K562 (cell line): ENCODE measurements around the gene MRPS6. TPM values are rescaled to one million over a fixed set of nuclear protein-coding genes. Genes with fewer than 3 reads are reported as not detected.

Experiments
- ATAC-seq: fragments of 200-7000 bp; cut with Tn5 transposase; 3 replicates; pipeline ENCODE4 v1.9.1; 2020; ENCODE audit warnings: moderate library complexity
- BruUV-seq: library from RNA; stranded (reverse); fragments of 400-500 nt; replicated peaks from 2 replicates; lab custom pipeline; 2021; lab: Mats Ljungman, UMichigan
- CTCF ChIA-PET: fragments of 300-600 bp; formaldehyde crosslinking; extraction: SDS; loops from one replicate; lab custom pipeline; 2021; ENCODE audit warnings: low intra/inter-chr PET ratio; lab: Yijun Ruan, JAX
- POLR2A ChIA-PET: fragments of 300-600, 350-650 bp; sonication (Branson Sonifier 250); formaldehyde crosslinking; extraction: SDS; loops from one replicate; lab custom pipeline; 2021; ENCODE audit warnings: antibody characterized with exemption, inconsistent platforms; lab: Yijun Ruan, JAX
- DNase-seq, 4 experiments: peaks; one replicate each; pipeline versions ENCODE4 v3.0.0 to v3.0.0-alpha.2; 2011 to 2018; ENCODE audit warnings: low spot score in 3 of 4, mixed read lengths in 3 of 4; ENCODE audit errors: extremely low read depth in 1 of 4
- FAIRE-seq: peaks from 2 replicates; lab custom pipeline; 2011; peaks lifted over from hg19 to GRCh38; lab: Jason Lieb, UNC
- H2AFZ ChIP-seq: 2 replicates; pipeline ENCODE4 v1.6.0; 2011; ENCODE audit warnings: low read depth, low read length, control low read depth, inconsistent platforms
- H3K27ac ChIP-seq: fragments of 200-600 bp; 3 replicates; pipeline ENCODE4 v1.8.0; 2011; ENCODE audit warnings: low read depth, mild to moderate bottlenecking, control low read depth, inconsistent platforms, low read length, moderate library complexity, mixed read lengths; ENCODE audit errors: extremely low read depth
- H3K27me3 ChIP-seq, 2 experiments: fragments of 300-600 bp in 1 of 2; 2 replicates in 1 of 2; 3 replicates in 1 of 2; pipeline versions ENCODE4 v1.6.0 to v1.8.0; 2011; ENCODE audit warnings: inconsistent platforms in 2 of 2, low read length in 2 of 2, mild to moderate bottlenecking in 1 of 2, mixed read lengths in 1 of 2, moderate library complexity in 1 of 2; ENCODE audit not compliant: control insufficient read depth in 2 of 2, insufficient read depth in 2 of 2
- H3K36me3 ChIP-seq: fragments of 300-600 bp; 3 replicates; pipeline ENCODE4 v1.8.0; 2011; ENCODE audit warnings: mild to moderate bottlenecking, low read length, inconsistent platforms; ENCODE audit not compliant: control insufficient read depth, insufficient read depth
- H3K4me1 ChIP-seq, 2 experiments: fragments of 200-600 bp in 1 of 2; replicated peaks in 1 of 2; 2 replicates in 1 of 2; 3 replicates in 1 of 2; pipeline versions ENCODE4 v1.5.1 to v1.8.0; 2011; ENCODE audit warnings: inconsistent platforms in 2 of 2, low read length in 2 of 2, mild to moderate bottlenecking in 1 of 2, mixed read lengths in 1 of 2, moderate library complexity in 1 of 2; ENCODE audit not compliant: control insufficient read depth in 2 of 2, insufficient read depth in 2 of 2
- H3K4me2 ChIP-seq: 2 replicates; pipeline ENCODE4 v1.6.1; 2011; ENCODE audit warnings: low read length, control low read depth, inconsistent platforms, mixed read lengths; ENCODE audit not compliant: insufficient read depth
- H3K4me3 ChIP-seq: fragments of 200-600 bp; sonication (generic), shearing (Covaris generic); 2 replicates; pipeline ENCODE4 v1.5.1; 2016; ENCODE audit warnings: control low read depth, inconsistent platforms
- H3K79me2 ChIP-seq: fragments of 200-600 bp; 3 replicates; pipeline ENCODE4 v1.8.0; 2011; ENCODE audit warnings: low read length, inconsistent platforms; ENCODE audit not compliant: control insufficient read depth, insufficient read depth
- H3K9ac ChIP-seq, 2 experiments: 2 replicates each; pipeline versions ENCODE4 v1.6.0 to v1.6.1; 2011; ENCODE audit warnings: low read depth in 2 of 2, low read length in 2 of 2, control low read depth in 1 of 2, inconsistent platforms in 1 of 2, mild to moderate bottlenecking in 1 of 2, mixed read lengths in 1 of 2; ENCODE audit not compliant: insufficient read depth in 1 of 2
- H3K9me1 ChIP-seq: one replicate; pipeline ENCODE4 v1.6.0; 2011; ENCODE audit warnings: inconsistent platforms, mild to moderate bottlenecking, low read length, moderate library complexity; ENCODE audit not compliant: control insufficient read depth, insufficient read depth
- H3K9me3 ChIP-seq: replicated peaks from 2 replicates; pipeline ENCODE4 v1.5.1; 2011; ENCODE audit warnings: low read depth, low read length, inconsistent platforms; ENCODE audit not compliant: control insufficient read depth, insufficient read depth
- H4K20me1 ChIP-seq: replicated peaks from 2 replicates; pipeline ENCODE4 v1.6.1; 2011; ENCODE audit warnings: low read length, inconsistent platforms, mixed read lengths; ENCODE audit not compliant: control insufficient read depth, insufficient read depth
- BACH1 ChIP-seq: fragments of 200-800 bp; sonication (Bioruptor generic); IDR thresholded peaks from 2 replicates; pipeline ENCODE4 v1.6.1; 2016; ENCODE audit warnings: missing genetic modification characterization, missing compliant biosample characterization
- HIVEP1 ChIP-seq: fragments of 250-450 bp; sonication (Bioruptor Pico); IDR thresholded peaks from 2 replicates; pipeline ENCODE4 v1.4.0; 2020; ENCODE audit warnings: mild to moderate bottlenecking
- HNRNPUL1 ChIP-seq: fragments of 200-400 bp; formaldehyde crosslinking; IDR thresholded peaks from 2 replicates; pipeline ENCODE4 v1.6.1; 2017; ENCODE audit warnings: low read length
- IRF2 ChIP-seq: sonication (generic); formaldehyde crosslinking; IDR thresholded peaks from 2 replicates; pipeline ENCODE4 v1.8.1; 2022; ENCODE audit warnings: mild to moderate bottlenecking, missing genetic modification reagents
- LEF1 ChIP-seq: fragments of 450-650 bp; IDR thresholded peaks from 2 replicates; pipeline ENCODE4 v1.6.1; 2016; ENCODE audit warnings: mild to moderate bottlenecking
- MECOM ChIP-seq: fragments of 250-450 bp; sonication (Bioruptor Pico); IDR thresholded peaks from 2 replicates; pipeline ENCODE4 v1.8.0; 2022; ENCODE audit warnings: inconsistent platforms
- MTA3 ChIP-seq: fragments of 450-650 bp; formaldehyde crosslinking; IDR thresholded peaks from 2 replicates; pipeline ENCODE4 v1.6.1; 2017; ENCODE audit warnings: mild to moderate bottlenecking, borderline replicate concordance
- NFIX ChIP-seq: fragments of 250-450 bp; sonication (Bioruptor Pico); IDR thresholded peaks from 2 replicates; pipeline ENCODE4 v1.4.0; 2020; ENCODE audit warnings: low read depth, mild to moderate bottlenecking, moderate library complexity
- SLC30A9 ChIP-seq: fragments of 250-450 bp; sonication (Bioruptor Pico); IDR thresholded peaks from 2 replicates; pipeline ENCODE4 v1.8.0; 2022; ENCODE audit warnings: mild to moderate bottlenecking, moderate library complexity
- SMAD1 ChIP-seq: fragments of 150-350 bp; IDR thresholded peaks from 2 replicates; pipeline ENCODE4 v1.6.1; 2014; ENCODE audit warnings: low read length, low read depth; ENCODE audit not compliant: partially characterized antibody
- XRCC5 ChIP-seq: fragments of 200-400 bp; formaldehyde crosslinking; IDR thresholded peaks from 2 replicates; pipeline ENCODE4 v1.6.1; 2017; ENCODE audit warnings: low read depth, mild to moderate bottlenecking, low read length
- ZKSCAN3 ChIP-seq: fragments of 250-450 bp; sonication (Bioruptor Pico); IDR thresholded peaks from 2 replicates; pipeline ENCODE4 v1.4.0; 2020
- ZNF75A ChIP-seq: fragments of 450-650 bp; formaldehyde crosslinking; IDR thresholded peaks from 2 replicates; pipeline ENCODE4 v1.4.0; 2020; ENCODE audit warnings: mild to moderate bottlenecking
- WGBS: fragments of 100-300 bp; shearing (Covaris generic); methylation state at CpG from one replicate; pipeline ENCODE4 v1.1.6; 2016; ENCODE audit warnings: low coverage, mixed read lengths; ENCODE audit not compliant: insufficient coverage; ENCODE audit errors: missing lambda C conversion rate; 5-methylcytosine and 5-hydroxymethylcytosine counted together
- in situ Hi-C: fragments of 300-500 bp; cut with MboI; formaldehyde crosslinking; loops from 4 replicates; pipeline ENCODE4 v1.15.0; 2018; ENCODE audit warnings: inconsistent platforms, mixed read lengths
- intact Hi-C: fragments of 100-400 bp; cut with micrococcal nuclease; formaldehyde crosslinking; loops from 2 replicates; pipeline ENCODE4 v1.14.2; 2022
- polyA plus RNA-seq, 8 experiments: library from polyadenylated mRNA; depleted of rRNA in 4 of 8; stranded (reverse) in 5 of 8; unstranded in 3 of 8; fragments of >200 nt; fragmentation: Nextera tagmentation in 2 of 8; fragmentation: Illumina TruSeq in 1 of 8; extraction: Ambion mirVana in 2 of 8; extraction: Trizol in 1 of 8; gene quantifications; 2 replicates each; pipeline versions ENCODE4 v1.2.1 to v1.2.3, GENCODE V29; 2011 to 2014; ENCODE audit warnings: inconsistent platforms in 1 of 8, missing spikeins in 1 of 8
- total RNA-seq, 7 experiments: library from RNA; depleted of rRNA in 6 of 7; stranded (reverse); fragments of >200 nt in 6 of 7; fragmentation: Illumina TruSeq in 2 of 7; extraction: Trizol in 2 of 7; gene quantifications; 2 replicates each; pipeline versions ENCODE4 v1.2.1 to v1.2.3, GENCODE V29; 2011 to 2021; ENCODE audit warnings: low replicate concordance in 1 of 7
- TF ChIP-seq, protein P1 (sequence below), 2 experiments: fragments of 450-650 bp in 1 of 2; sonication (generic) in 1 of 2; formaldehyde crosslinking; conservative IDR thresholded peaks; 2 replicates each; pipeline versions ENCODE4 v1.4.0 to v1.8.1; 2020 to 2022; ENCODE audit warnings: mild to moderate bottlenecking in 1 of 2, missing genetic modification reagents in 1 of 2
- TF ChIP-seq, protein P2 (sequence below): fragments of 450-650 bp; IDR thresholded peaks from 2 replicates; pipeline ENCODE4 v1.6.1; 2017; ENCODE audit warnings: antibody characterized with exemption, mild to moderate bottlenecking
- TF ChIP-seq, protein P3 (sequence below): IDR thresholded peaks from 2 replicates; pipeline ENCODE4 v1.6.1; 2014; ENCODE audit warnings: antibody characterized with exemption

MRPS6 gene
- total and polyA plus RNA-seq, 9 of the 15 experiments (the other 6 are each of a cell fraction or from before 2014, with no cell fraction given) = 26.1 to 72.0 (median 39.3) TPM

DNA sequence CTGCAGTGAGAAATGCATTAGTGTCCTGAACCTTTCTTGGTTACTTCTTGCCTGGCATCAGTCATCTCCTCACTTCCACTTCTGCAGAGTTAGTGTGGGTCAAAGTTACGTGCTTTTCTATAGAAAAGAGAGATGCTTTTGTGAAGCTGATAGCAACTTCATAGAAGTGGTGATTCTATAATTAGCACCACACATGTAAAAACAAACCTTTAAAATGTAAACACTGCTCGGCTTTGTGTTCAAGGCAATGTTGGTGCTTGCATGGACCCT lies 57.3 kb downstream of the MRPS6 start:
- H3K27ac ChIP-seq = no peak overlapping the region
- no peak for DNase-seq
- no peaks in the 10 kb centered on the region for H3K9me3 ChIP-seq
- H3K9ac ChIP-seq = no peak overlapping the region
- H3K4me3 ChIP-seq = no peak overlapping the region
- peaks cover 3 to 17% of the 10 kb centered on the region in 2 experiments; a peak in 3 of 5 replicates for H3K4me1 ChIP-seq
- H3K36me3 ChIP-seq = peaks cover 39% of the 10 kb centered on the region
- peaks cover 3% of the 10 kb centered on the region for H3K9me1 ChIP-seq
- H2AFZ ChIP-seq = no peak overlapping the region
- WGBS = 76% methylated on average over 2 of the region's 2 CpGs
- CTCF ChIA-PET = no interaction called here
- ATAC-seq = no peak
- POLR2A ChIA-PET = interaction anchor here (1.7 kb wide), 1 partner anchor 24 kb away, joined by 5 read pairs; no protein-coding TSS in a partner anchor
- FAIRE-seq = no peak
- H4K20me1 ChIP-seq = no peaks in the 10 kb centered on the region
- BruUV-seq = no TSS peak
- intact Hi-C loops (no loop called here), in situ Hi-C loops (no loop called here)
- H3K79me2 ChIP-seq = peaks cover 44% of the 10 kb centered on the region
- no peaks in the 10 kb centered on the region for H3K27me3 ChIP-seq
- H3K4me2 ChIP-seq = no peak overlapping the region
- TF ChIP-seq BACH1 (tag) (no peak), NFIX (CRISPR knock-in tag) (no peak), MTA3 (no peak), SLC30A9 (no peak), SMAD1 (no peak), IRF2 (CRISPR knock-in tag) (no peak), ZNF75A (CRISPR knock-in tag) (no peak), HNRNPUL1 (no peak), LEF1 (no peak), MECOM (no peak), XRCC5 (no peak), HIVEP1 (CRISPR knock-in tag) (no peak), ZKSCAN3 (CRISPR knock-in tag) (no peak)
- TF ChIP-seq, protein P1, sequence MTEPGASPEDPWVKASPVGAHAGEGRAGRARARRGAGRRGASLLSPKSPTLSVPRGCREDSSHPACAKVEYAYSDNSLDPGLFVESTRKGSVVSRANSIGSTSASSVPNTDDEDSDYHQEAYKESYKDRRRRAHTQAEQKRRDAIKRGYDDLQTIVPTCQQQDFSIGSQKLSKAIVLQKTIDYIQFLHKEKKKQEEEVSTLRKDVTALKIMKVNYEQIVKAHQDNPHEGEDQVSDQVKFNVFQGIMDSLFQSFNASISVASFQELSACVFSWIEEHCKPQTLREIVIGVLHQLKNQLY (CRISPR knock-in tag; conservative IDR thresholded peaks at IDR 0.05) = no peak
- TF ChIP-seq, protein P2, sequence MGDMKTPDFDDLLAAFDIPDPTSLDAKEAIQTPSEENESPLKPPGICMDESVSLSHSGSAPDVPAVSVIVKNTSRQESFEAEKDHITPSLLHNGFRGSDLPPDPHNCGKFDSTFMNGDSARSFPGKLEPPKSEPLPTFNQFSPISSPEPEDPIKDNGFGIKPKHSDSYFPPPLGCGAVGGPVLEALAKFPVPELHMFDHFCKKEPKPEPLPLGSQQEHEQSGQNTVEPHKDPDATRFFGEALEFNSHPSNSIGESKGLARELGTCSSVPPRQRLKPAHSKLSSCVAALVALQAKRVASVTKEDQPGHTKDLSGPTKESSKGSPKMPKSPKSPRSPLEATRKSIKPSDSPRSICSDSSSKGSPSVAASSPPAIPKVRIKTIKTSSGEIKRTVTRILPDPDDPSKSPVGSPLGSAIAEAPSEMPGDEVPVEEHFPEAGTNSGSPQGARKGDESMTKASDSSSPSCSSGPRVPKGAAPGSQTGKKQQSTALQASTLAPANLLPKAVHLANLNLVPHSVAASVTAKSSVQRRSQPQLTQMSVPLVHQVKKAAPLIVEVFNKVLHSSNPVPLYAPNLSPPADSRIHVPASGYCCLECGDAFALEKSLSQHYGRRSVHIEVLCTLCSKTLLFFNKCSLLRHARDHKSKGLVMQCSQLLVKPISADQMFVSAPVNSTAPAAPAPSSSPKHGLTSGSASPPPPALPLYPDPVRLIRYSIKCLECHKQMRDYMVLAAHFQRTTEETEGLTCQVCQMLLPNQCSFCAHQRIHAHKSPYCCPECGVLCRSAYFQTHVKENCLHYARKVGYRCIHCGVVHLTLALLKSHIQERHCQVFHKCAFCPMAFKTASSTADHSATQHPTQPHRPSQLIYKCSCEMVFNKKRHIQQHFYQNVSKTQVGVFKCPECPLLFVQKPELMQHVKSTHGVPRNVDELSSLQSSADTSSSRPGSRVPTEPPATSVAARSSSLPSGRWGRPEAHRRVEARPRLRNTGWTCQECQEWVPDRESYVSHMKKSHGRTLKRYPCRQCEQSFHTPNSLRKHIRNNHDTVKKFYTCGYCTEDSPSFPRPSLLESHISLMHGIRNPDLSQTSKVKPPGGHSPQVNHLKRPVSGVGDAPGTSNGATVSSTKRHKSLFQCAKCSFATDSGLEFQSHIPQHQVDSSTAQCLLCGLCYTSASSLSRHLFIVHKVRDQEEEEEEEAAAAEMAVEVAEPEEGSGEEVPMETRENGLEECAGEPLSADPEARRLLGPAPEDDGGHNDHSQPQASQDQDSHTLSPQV = no peak
- TF ChIP-seq, protein P3, sequence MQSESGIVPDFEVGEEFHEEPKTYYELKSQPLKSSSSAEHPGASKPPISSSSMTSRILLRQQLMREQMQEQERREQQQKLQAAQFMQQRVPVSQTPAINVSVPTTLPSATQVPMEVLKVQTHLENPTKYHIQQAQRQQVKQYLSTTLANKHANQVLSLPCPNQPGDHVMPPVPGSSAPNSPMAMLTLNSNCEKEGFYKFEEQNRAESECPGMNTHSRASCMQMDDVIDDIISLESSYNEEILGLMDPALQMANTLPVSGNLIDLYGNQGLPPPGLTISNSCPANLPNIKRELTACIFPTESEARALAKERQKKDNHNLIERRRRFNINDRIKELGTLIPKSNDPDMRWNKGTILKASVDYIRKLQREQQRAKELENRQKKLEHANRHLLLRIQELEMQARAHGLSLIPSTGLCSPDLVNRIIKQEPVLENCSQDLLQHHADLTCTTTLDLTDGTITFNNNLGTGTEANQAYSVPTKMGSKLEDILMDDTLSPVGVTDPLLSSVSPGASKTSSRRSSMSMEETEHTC = no peak
